PFSK-1 (cell line): ENCODE data around the gene GCNA.

ENCODE experiments used
- FOXP2 ChIP-seq: optimal IDR thresholded peaks from 2 replicates; pipeline ENCODE3; 2011; ENCODE audit warnings: borderline replicate concordance, control low read depth, inconsistent platforms; ENCODE audit not compliant: insufficient read depth; ENCODE audit errors: extremely low read length, extremely low read depth
- POLR2AphosphoS5 ChIP-seq: IDR thresholded peaks from 2 replicates; pipeline ENCODE4 v1.6.1; 2012; ENCODE audit warnings: low read depth, mild to moderate bottlenecking, control low read depth, low read length, moderate library complexity
- TF ChIP-seq, protein P1 (sequence below), 2 experiments: IDR thresholded peaks; 2 replicates each; pipeline versions ENCODE4 v1.6.1 to v1.8.0; 2011 to 2012; ENCODE audit warnings: low read depth in 2 of 2, low read length in 2 of 2, control low read depth in 1 of 2, inconsistent platforms in 1 of 2, mild to moderate bottlenecking in 1 of 2, moderate library complexity in 1 of 2; ENCODE audit not compliant: insufficient read depth in 1 of 2

DNA sequence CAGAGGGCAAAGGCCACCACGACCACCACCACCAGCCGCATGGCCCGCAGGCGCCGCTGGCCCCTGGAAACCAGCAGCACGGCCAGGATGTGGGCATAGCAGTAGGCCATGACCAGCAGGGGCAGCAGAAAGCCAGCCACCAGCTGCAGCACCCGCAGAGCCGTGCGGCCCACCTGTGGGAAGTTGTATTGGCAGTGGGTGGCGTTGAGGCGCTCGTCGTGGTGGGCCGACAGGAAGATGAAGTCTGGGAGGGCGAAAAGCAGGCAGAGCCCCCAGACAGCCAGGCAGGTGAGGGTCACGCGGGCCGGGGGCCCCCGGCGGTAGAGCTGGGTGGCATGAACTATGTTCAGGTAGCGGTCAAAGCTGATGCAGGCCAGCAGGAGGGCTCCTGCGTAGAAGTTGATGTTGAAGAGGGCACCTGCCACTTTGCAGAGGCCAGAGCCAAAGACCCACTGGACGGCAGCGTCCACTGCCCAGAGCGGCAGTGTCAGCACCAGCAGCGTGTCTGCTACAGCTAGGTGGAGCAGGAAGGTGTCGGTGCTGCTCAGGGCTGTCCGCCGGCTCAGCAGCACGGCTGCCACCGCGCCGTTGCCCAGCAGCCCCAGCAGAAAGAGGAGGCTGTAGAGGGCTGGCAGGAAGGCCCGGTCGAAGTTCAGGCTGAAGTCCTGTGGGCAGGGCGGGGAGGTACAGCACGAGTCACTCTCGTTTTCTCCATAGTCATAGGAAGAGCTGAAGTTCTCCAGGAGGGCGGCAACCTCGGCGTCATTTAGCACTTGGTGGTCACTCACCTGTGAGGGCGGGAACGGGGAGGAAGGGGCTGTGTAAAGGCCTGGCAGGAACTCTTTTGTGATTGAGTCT, 38.7 kb downstream of the GCNA start:
- TF ChIP-seq, protein P1, sequence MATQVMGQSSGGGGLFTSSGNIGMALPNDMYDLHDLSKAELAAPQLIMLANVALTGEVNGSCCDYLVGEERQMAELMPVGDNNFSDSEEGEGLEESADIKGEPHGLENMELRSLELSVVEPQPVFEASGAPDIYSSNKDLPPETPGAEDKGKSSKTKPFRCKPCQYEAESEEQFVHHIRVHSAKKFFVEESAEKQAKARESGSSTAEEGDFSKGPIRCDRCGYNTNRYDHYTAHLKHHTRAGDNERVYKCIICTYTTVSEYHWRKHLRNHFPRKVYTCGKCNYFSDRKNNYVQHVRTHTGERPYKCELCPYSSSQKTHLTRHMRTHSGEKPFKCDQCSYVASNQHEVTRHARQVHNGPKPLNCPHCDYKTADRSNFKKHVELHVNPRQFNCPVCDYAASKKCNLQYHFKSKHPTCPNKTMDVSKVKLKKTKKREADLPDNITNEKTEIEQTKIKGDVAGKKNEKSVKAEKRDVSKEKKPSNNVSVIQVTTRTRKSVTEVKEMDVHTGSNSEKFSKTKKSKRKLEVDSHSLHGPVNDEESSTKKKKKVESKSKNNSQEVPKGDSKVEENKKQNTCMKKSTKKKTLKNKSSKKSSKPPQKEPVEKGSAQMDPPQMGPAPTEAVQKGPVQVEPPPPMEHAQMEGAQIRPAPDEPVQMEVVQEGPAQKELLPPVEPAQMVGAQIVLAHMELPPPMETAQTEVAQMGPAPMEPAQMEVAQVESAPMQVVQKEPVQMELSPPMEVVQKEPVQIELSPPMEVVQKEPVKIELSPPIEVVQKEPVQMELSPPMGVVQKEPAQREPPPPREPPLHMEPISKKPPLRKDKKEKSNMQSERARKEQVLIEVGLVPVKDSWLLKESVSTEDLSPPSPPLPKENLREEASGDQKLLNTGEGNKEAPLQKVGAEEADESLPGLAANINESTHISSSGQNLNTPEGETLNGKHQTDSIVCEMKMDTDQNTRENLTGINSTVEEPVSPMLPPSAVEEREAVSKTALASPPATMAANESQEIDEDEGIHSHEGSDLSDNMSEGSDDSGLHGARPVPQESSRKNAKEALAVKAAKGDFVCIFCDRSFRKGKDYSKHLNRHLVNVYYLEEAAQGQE (IDR thresholded peaks at IDR 0.05; ENCODE audit: insufficient read depth in 1 of 2, low read depth in 2 of 2, low read length in 2 of 2) = no peak
- TF ChIP-seq POLR2AphosphoS5 (no peak), FOXP2 (no peak)
